Middle frontal gyrus (tissue), 1 donor: ENCODE measurements around the gene CACNA2D2.

Experiments used
- DNase-seq: peaks from one replicate; pipeline ENCODE4 v3.0.0-alpha.2; 2015; ENCODE audit warnings: low spot score; ENCODE audit errors: extremely low spot score

Gene CACNA2D2

DNA sequence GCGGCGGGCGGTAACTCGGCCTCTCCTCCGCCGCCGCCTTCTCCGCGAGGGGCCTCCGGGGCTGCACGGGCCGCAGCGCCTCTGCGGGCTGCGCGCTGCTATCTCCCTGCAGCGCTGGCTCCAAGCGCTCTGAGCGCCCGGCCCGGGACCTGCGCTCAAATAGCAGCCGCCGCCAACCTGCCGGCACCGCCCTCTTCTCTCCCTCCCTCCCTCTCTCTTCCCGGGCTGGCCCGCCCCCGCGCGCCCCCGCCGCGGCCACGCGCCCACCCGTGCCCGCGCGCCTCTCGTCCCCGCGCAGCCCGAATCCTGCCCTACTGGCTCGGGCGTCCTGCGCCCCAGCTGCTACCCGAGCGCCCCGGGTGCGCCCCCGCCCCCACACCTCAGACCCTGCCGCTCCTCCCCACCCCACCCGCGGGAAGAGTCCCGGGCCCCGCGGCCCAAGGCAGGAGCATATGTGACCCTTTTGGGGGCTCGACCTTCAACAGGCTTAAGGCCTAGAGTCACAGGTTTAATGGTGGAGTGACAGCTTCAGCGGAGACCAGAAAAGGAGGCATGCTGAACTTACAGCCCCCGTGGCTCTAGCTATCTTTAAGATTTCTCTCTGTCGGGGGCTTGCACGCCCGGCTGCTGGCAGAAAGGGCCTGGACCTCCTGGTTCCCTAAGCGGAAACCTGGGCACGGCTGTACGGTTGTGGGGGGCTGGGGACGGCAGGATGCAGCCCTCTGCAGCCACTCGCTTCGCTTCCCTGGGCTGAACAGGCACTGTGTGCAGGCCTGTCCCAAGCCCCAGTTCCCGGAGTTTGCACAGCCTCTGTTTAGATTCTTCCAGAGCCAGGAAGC is at the start of gene CACNA2D2:
CACNA2D2 (minus strand) TSS at position 131 of the 839 bp plus-strand sequence. CDS start 211 bp downstream, outside the sequence.
- DNase-seq, result peak; percentile 27

DNA sequence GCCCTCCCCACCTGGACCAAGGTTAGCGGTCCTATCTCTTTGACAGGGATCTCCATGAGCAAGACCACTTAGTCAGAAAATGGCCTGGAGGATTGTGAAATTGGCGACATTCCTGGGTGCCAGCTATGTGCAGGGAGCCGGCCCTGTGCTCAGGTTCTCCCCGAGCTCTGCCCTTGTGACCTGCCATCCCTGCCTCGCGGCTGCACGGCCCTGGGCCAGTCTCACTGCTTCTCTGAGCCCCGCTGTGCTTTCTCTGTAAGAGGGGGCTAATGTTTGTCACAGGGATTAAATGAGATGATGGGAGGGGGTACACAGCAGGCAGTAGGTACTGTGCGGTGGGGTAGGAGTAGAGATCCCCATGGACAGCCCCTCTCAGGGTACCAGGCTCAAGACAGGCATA is 49.2 kb upstream of the CACNA2D2 start:
- DNase-seq, result no peak

DNA sequence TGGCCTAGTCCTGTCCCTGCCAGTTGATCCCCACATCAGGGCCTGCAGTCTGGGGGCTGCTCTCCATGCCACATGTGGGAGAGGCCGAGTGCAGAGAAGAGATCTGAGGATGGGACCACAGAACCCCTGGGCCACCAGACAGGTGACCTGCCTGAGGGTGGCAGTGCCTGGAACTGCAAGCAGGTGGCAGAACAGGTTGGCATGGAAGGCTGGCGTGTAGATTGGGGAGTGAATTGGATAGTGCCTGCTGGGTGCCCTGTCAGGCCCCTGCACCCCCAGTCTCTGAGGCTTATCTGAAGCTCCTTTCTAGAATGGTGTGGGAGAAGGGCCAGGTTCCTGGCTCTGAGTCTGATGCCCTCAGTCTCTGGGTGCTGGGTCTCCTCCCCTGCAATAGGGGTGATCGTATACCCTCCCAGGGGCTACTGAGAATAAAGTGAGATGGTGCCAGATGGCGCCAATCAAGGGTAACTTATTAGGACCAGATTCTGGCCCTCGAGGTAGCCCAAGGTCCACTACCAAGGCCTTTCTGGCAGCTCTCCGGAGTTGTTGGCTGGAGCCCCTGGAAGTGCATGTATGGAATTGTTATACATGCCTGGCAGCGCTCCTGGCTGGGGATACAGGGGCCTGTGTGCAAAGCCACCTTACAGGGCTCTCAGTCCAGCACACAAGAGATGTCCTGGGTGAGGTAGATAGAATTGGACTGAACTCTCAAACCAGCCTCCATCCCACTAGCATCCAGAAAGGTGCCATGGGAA is 48.4 kb upstream of the CACNA2D2 start:
- DNase-seq, result no peak

DNA sequence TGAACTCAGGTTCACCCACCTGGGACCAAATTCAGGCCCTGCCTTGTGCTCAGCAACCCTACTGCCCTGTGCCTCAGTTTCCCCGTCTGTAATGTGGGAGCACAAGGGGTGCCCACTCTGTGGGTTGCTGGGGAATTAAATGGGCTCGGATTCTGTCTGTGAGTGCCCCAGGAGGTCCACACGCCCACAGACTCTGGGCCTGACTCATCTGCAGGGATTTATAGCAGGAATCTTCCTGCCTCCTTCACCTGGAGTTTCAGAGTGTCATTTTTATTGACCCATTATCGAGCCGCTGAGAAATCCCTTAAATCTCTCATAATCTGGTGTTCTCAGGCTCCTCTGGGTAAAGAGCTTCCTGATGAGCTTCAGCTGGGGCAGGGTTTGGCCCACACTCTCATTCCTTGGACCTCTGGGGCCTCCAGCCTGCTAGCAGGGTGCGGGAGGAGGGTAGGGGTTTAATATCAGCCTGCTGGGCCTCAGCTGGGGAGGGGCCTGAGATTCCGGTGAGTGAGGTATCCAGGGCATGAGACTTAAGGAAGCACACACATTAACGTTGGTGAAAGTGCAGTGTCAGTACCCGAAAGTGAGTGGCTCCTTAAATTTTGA is 47.7 kb upstream of the CACNA2D2 start:
- DNase-seq, result no peak

DNA sequence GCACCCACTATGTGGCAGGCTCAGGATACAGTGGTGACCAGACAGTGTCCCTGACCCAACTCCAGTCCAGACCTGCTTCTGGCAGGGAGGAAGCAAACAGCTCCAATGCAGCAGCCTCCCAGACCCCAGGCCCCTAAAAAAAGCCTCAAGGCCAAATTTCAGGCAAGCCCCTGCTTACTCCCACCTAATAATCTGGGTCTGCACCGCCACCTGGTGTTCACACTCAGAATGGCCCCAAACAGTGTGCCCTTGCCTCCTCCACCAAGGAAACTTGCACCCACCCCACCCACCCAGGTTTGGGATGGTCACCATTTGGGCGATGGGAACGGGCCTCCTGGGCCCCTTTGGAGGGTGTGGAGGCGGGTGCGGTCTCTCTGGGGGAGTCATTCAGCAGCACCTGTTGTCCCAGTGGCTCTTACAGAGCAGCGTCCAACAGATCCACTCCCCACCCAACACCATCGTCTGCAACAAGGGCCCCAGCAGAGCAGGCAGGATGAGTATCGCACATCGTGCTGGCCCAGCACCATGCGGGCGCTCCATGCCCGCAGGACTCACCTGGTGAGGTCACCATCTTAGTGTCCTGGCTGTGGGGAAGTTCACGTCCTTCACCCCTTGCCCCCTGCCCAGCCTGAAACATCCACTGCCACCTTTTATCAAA is 46.8 kb upstream of the CACNA2D2 start:
- no peak for DNase-seq

DNA sequence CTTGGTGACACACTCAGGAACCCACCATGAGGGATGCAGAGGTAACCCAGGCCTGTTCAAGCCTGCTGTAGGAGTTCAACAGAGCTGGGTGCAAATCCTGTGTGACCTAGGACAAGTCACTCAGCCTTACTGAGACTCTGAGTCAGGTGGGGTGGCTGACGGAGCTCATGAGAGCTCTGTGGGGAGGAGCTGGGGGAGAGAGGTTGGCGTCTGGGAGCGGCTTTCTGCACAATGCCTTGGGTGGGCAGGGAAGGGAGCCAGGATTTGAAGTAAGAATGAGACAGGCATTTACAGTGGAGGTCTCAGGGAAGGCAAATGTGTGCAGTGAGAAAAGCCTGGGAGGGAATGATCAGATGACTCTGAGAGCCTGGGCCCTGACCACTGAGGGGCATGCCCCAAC is 45.8 kb upstream of the CACNA2D2 start:
- DNase-seq, result no peak

DNA sequence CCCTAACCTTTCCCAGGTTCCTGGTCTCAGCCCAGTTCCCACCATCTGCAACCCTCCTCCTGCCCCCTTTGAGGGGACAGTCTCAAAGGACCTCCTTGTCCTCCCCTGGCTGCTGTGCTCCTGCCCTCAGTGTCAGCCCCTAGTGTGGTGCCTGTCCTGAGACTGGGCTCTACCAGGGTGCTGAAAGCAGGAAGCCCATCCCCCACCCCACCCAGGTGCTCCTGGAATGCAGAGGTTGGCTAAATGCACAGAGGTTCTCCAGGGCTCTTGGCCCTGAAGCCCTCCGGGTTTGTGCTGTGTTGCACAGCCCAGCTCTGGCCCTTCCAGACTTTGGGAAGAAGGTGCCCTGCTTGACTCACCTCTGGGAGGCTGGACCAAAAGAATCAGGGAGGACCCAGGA is 42.3 kb upstream of the CACNA2D2 start:
- no peak for DNase-seq

DNA sequence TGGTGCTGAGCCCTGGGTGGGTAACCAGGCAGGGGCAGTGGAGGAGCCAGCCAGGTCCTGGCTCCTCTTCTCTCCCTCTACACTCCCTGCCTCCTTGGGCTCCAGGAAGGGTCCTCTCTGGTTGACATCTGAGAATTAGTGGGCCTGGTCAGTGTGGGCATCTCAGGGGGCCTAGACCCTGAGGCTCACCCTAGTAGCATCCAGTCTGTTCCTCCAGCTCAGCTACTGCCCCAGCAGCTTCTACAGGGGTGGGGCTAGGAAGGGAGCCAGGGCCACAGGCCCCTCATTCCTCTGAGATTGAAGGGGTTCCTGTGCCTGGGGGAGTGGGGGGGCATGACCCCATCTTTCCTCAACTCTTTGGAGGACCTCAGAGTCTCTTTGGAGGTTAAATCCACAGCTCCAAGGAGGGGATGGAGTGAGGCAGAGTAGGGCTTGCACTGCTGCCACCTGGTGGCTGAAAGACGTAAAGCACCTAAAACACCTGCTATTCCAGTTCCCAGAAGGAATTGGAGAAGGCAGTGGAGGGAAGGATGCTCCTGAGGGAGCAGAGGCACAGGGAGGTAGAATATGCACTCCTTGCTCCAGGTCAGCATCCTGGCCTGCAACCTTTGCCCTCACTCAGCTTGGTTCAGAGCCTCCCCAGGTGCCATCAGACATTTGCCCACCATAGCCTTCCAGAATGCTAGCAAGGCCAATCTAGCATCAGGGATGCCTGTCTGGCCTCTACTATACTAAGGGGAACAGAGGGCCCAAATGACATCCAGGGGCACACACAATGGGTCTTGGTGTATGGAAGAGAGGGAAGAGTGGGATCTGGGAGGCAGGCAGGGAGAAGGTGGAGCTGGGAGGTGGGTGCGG is 39.0 kb upstream of the CACNA2D2 start:
- DNase-seq, result peak; percentile 54

DNA sequence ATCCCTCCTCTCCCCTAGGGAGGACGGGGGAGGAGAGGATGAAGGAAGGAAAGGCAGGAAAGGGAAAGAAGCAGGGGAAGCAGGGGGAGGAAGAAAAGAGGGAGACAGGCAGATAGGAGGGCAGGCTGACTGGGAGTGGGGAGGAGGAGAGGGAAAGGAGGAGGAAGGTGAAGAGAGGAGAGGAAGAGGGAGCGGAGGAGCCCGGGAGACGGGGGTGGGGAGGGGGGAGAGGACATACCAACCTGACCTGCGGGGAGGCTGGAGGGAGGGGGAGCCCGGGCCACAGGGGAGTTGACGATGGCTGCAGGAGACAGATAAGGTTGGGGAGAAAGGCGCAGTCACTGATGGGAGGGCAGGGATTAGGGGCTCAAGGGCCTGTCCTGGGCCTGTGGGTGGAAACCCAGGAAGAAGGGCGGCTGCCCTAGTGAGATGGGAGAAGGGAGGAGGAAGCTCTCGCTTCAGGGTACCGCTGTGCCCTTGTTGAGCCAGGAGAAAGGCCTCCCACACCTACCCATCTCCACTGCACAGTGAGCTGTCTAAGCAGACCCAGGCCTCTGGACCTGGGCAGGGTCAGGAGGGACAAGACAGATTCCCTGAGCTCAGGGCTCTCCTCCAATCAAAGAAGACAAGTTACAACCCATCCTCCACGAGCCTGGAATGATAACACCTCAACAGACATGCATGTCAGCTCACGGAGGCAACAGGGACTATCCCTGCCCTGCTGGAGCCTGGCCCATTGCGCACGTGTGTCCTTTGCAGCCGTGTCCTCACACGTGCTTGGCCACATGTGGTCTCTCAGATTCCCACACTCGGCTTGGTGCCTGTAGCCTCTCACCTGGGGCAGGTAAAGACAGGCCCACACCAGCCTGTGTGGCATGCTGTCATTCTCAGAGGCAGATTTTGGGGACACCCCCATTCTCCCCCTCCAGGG is 36.2 kb upstream of the CACNA2D2 start:
- DNase-seq, result no peak

DNA sequence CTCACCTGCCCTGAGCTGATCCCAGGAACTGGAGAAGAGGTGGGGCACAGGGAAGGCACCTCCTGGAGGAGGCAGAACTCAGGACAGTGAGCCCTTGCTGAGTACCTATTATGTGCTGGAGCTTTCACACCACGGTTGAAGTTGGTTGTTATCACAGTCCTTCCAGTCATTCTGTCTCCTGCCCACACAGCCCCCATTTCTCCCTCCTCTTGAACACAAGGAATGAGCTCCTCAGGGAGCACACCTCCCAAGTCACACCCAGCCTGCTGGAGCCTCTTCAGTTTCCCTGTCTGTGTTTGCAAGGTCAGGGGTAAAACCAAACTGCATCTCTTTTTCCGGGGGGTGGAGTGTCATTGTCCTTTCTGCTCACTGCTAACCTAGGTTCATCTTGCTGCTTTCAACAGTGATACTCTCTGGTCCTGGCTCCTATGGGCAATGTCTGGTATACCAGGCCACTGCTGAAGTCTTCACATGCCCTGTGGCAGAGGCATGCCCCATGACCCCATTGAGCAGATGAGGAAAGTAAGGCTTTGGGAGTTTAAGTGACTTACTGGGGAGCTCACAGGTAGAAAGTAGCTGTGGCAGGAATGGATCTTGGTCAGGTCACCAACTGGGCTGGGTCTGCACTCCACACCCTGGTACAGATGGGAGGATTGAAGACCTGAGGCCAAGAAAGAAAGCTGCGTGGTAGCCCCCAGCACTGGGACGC is 34.1 kb upstream of the CACNA2D2 start:
- no peak for DNase-seq

DNA sequence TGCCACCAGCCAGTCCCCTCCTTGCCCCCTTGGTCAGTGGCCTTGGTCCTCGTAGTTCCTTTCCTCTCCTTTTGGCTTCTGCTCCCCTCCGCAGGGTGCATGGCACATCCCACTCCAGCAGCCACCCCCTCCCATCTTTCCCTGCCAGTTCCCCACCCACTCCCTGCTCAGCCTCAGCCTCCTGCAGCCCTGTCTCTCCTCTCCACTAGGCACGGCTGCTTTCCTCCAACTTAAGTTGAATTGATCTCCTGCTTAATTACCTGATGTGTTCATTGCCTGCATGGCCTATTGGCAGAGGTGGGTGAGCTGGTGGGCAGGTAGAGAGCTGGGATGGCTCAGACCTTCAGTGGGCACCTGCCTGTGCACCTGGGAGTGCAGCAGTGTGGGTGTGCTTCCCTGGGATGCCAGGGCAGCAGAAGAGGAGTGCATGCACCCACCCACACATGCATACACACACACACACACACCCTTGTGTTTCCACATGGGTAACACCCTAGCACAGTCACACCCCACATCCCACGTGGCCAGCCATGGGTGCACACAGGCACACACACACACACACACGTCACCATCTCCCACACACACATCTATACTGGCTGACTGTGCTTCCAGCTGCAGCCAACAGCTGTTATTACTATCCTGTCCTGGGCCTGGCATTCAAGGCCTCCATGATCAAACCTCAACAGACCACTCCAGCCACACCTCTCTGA is 33.2 kb upstream of the CACNA2D2 start:
- DNase-seq, result no peak

DNA sequence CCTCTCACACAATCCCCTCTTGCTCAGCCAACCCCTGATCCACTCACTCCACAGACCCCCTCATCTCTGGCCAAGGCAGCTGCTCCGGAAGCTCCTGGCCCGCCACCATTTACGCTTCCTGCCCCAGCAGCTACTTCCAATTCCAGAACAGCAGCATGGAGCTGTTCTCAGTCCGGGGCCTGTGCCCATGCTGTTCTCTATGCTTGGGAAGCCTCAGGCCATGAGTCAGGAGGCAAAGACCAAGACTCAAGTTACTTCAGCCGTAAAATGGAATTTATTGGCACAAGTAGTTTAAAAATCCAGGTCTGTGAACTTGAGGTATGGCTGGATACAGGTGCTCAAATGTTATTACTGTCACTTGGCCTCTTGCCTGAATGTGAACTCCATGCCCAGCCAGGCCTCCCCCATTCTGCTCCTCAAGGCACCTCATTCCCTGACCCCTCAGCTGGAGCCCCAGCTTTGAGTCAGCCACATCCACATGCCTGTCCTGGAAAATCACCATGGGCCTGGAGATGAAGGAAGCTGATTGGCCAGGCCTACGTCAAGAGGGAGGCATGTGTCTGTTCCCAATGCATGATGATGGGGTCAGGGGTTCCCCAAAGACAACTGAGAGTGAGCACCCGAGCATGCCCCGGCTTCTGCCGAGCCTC is 31.4 kb upstream of the CACNA2D2 start:
- DNase-seq, result no peak

DNA sequence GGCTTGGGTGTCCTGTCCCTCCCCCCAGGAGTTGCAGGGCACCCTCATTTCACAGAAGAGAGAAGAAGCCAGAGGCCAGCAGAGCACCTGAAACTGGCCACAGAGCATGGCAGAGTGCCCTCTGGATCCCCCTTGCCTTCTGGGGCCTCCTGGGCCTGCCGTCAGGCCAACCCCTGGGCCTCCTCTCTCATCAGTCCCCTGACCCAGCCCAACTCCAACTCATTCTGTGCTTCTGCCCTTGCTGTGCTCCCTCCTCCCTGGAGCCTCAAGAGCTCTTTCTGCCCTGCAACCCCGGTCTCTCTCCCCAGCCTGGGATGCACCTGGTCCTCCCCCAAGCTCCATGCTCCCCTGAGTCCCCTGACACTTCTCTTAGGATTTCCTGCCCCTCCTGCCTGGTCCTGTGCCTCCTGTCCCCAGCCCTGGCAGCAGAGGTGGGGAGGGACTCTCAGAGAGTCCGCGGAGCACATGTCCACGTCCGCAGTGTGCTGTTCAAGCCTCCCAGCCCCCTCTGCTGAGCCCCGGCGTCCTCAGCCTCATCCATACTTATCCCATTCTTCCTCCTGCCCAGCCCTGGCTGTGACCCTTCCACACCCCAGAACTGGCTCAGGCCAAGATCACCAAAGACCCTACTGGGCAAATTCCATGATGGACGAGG is 30.5 kb upstream of the CACNA2D2 start:
- no peak for DNase-seq

DNA sequence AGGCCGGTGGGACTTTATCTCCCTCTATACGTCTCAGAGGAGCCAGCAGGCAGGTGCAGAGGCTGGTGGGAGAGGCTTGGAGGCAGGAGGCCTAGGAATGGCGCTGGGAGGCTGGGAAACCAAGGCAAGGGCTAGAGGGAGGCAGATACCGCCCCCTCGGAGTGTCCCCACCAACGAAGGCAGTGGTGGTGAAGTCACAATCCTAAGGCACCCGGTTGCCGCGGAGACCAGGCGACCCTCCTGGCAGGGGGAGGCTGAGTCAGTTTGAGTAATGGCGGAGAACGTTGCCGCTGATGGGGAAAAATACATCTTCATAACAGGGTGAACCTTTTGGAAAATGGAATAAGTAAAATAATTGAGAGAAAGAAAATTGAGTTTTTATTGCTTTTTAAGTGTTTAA is 29.9 kb upstream of the CACNA2D2 start:
- no peak for DNase-seq

DNA sequence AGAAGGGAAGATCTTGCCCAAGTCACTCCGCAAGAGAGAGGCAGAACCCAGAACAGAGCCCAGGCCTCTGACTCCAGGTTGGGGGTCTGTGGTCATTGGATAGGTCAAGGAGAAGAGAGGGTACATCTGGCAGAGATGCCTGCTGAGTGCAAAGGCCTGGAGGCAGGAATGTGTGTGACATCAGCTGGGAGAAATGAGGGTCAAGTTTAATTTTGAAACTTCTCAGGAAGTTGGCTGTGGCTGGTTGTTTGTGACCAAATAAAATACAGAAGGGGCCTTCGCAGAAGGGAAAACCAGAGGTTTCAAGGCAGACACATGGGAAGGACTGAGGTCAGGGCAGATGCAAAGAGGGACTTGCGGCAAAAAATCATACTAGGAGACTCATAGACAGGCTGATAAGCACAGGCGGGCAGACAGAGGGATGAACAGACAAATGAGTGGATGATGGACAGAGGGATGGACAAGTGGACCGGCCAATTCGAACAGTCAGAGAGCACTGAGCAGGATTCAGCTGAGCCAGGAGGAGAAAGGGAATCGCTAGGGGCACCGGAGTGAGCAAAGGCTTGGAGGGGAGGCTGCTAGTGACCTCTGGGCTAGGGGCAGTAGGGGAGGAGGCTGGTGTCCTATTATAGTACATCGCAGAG is 28.8 kb upstream of the CACNA2D2 start:
- no peak for DNase-seq

DNA sequence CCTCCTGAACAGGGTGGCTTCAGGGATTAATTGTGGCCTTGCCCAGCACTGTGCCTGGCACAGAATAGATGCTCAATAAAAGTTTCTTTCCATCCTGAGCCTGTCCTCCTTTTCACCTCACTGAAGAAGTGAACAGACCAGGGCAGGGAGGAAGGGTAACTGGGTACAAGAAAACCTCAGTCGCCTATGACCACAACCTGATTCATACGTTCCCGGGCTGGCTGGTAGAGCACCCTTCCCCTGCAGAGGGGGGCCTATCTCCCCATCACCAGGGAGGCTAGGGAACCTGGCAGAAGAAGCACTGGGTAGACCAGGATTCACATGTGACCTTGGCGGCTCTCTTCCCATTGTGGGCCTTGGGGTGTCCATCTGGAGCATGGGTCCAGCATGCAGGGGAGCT is 27.8 kb upstream of the CACNA2D2 start:
- DNase-seq, result no peak
